UCSD-AML1 (cell line): ENCODE results near the gene PLEKHA5.

ENCODE experiments used
- DNase-seq: peaks from one replicate; lab custom pipeline; 2025; ENCODE audit not compliant: unreplicated experiment; lab: John Stamatoyannopoulos, UW

Gene PLEKHA5

GRCh38 chr12:19200261-19200660 lies 70.7 kb downstream of the PLEKHA5 start:
- no peak for DNase-seq

- no peak for DNase-seq
Observed at GRCh38 chr12:19201661-19202060, 72.1 kb downstream of the PLEKHA5 start.

- DNase-seq, result no peak
Observed at GRCh38 chr12:19203013-19203412, 73.5 kb downstream of the PLEKHA5 start.

- DNase-seq, result no peak
Observed at GRCh38 chr12:19203539-19204506, 74.3 kb downstream of the PLEKHA5 start.

GRCh38 chr12:19205120-19205519 lies 75.6 kb downstream of the PLEKHA5 start:
- DNase-seq, result no peak

- DNase-seq, result no peak
Observed at GRCh38 chr12:19206493-19207077, 77.1 kb downstream of the PLEKHA5 start.

GRCh38 chr12:19208456-19208855 lies 78.9 kb downstream of the PLEKHA5 start:
- DNase-seq, result no peak

GRCh38 chr12:19209661-19210060 lies 80.1 kb downstream of the PLEKHA5 start:
- no peak for DNase-seq

GRCh38 chr12:19211802-19212201 lies 82.3 kb downstream of the PLEKHA5 start:
- DNase-seq, result no peak

GRCh38 chr12:19212245-19212644 lies 82.7 kb downstream of the PLEKHA5 start:
- DNase-seq, result no peak

- no peak for DNase-seq
Observed at GRCh38 chr12:19214020-19214419, 84.5 kb downstream of the PLEKHA5 start.

GRCh38 chr12:19215115-19215514 lies 85.6 kb downstream of the PLEKHA5 start:
- no peak for DNase-seq

GRCh38 chr12:19217446-19217845 lies 87.9 kb downstream of the PLEKHA5 start:
- DNase-seq, result no peak

GRCh38 chr12:19220205-19220604 lies 90.7 kb downstream of the PLEKHA5 start:
- DNase-seq, result no peak

GRCh38 chr12:19220852-19221466 lies 91.4 kb downstream of the PLEKHA5 start:
- DNase-seq, result no peak

GRCh38 chr12:19222558-19222957 lies 93.0 kb downstream of the PLEKHA5 start:
- DNase-seq, result no peak

- no peak for DNase-seq
Observed at GRCh38 chr12:19223018-19223417, 93.5 kb downstream of the PLEKHA5 start.

GRCh38 chr12:19223695-19224094 lies 94.2 kb downstream of the PLEKHA5 start:
- no peak for DNase-seq

- no peak for DNase-seq
Observed at GRCh38 chr12:19224746-19225145, 95.2 kb downstream of the PLEKHA5 start.

GRCh38 chr12:19227190-19227879 lies 97.8 kb downstream of the PLEKHA5 start:
- DNase-seq, result no peak

- no peak for DNase-seq
Observed at GRCh38 chr12:19227880-19228210, 98.3 kb downstream of the PLEKHA5 start.
